ENCODE results near the gene PAQR9.

GRCh38 chr3:142913432-142913831, 50.0 kb downstream of the PAQR9 start:
- TF ChIP-seq POLR2A (IDR thresholded peaks at IDR 0.05) (no peak), CTCF (IDR thresholded peaks at IDR 0.05) (no peak)
